Smooth muscle cell (in vitro differentiated cells): ENCODE measurements around the gene LRRC49. TPM values are rescaled to one million over a fixed set of nuclear protein-coding genes. Genes with fewer than 3 reads are reported as not detected.
"Not testable (repeated sequence)": the region's sequence is repeated elsewhere in the genome, so short reads cannot be mapped to it uniquely, and the experiment has no call there.

Experiments
- DNase-seq: peaks from one replicate; lab custom pipeline; 2025; ENCODE audit not compliant: unreplicated experiment; lab: John Stamatoyannopoulos, UW
- H2AFZ ChIP-seq: fragments of 200-600 bp; sonication (generic); 2 replicates; pipeline ENCODE4 v1.6.0; 2016; ENCODE audit warnings: antibody characterized with exemption, low read depth, mild to moderate bottlenecking
- H3F3A ChIP-seq: fragments of 200-600 bp; sonication (generic); 2 replicates; pipeline ENCODE4 v1.6.0; 2017; ENCODE audit warnings: antibody characterized with exemption, low read depth
- H3K27ac ChIP-seq: fragments of 200-600 bp; sonication (generic); 2 replicates; pipeline ENCODE4 v1.5.1; 2016; ENCODE audit warnings: low read depth, mild to moderate bottlenecking
- H3K27me3 ChIP-seq: fragments of 200-600 bp; sonication (generic); 2 replicates; pipeline ENCODE4 v1.6.1; 2016; ENCODE audit warnings: low read depth, mild to moderate bottlenecking
- H3K36me3 ChIP-seq: fragments of 200-600 bp; sonication (generic); 2 replicates; pipeline ENCODE4 v1.5.1; 2016; ENCODE audit warnings: low read depth
- H3K4me1 ChIP-seq: fragments of 200-600 bp; sonication (generic); 2 replicates; pipeline ENCODE4 v1.5.1; 2016; ENCODE audit warnings: low read depth
- H3K4me2 ChIP-seq: fragments of 200-600 bp; sonication (generic); 2 replicates; pipeline ENCODE4 v1.6.0; 2016; ENCODE audit warnings: mild to moderate bottlenecking
- H3K4me3 ChIP-seq: fragments of 200-600 bp; sonication (generic); 2 replicates; pipeline ENCODE4 v1.5.1; 2016; ENCODE audit warnings: mild to moderate bottlenecking
- H3K79me2 ChIP-seq: fragments of 200-600 bp; sonication (generic); 2 replicates; pipeline ENCODE4 v1.6.0; 2016; ENCODE audit warnings: low read depth, mild to moderate bottlenecking
- H3K9ac ChIP-seq: fragments of 200-600 bp; sonication (generic); 2 replicates; pipeline ENCODE4 v1.6.0; 2016; ENCODE audit warnings: low read depth
- H3K9me3 ChIP-seq: fragments of 200-600 bp; sonication (generic); replicated peaks from 2 replicates; pipeline ENCODE4 v1.5.1; 2016; ENCODE audit warnings: low read depth
- H4K20me1 ChIP-seq: fragments of 200-600 bp; sonication (generic); 2 replicates; pipeline ENCODE4 v1.6.0; 2016; ENCODE audit warnings: low read depth
- WGBS: methylation state at CpG from one replicate; pipeline ENCODE4 v1.1.7; 2016; ENCODE audit warnings: low lambda C conversion rate; 5-methylcytosine and 5-hydroxymethylcytosine counted together
- polyA plus RNA-seq: library from polyadenylated mRNA; unstranded; fragments of >200 nt; fragmentation: Nextera tagmentation; extraction: Ambion mirVana; gene quantifications from 2 replicates; pipeline ENCODE4 v1.2.1, GENCODE V29; 2016
- total RNA-seq: library from RNA; depleted of rRNA; stranded (reverse); fragments of >200 nt; gene quantifications from 2 replicates; pipeline ENCODE4 v1.2.3, GENCODE V29; 2014
- TF ChIP-seq, protein P1 (sequence below): fragments of 200-600 bp; sonication (generic); IDR thresholded peaks from 2 replicates; pipeline ENCODE4 v1.5.1; 2017; ENCODE audit warnings: borderline replicate concordance, mild to moderate bottlenecking, antibody characterized with exemption; ENCODE audit not compliant: insufficient read depth, poor library complexity, severe bottlenecking

LRRC49 gene
- total and polyA plus RNA-seq, 2 experiments from 2014 or later: 3.1 to 8.3 TPM

- Histone ChIP-seq H3K9ac (peak overlapping the region; percentile 0), H3K4me2 (peak overlapping the region; percentile 34), H4K20me1 (peaks cover 3% of the 10 kb centered on the region), H3K27me3 (no peaks in the 10 kb centered on the region), H3K27ac (peak overlapping the region; percentile 92), H3K79me2 (peaks cover 5% of the 10 kb centered on the region), H2AFZ (no peak overlapping the region), H3K9me3 (no peaks in the 10 kb centered on the region), H3K4me3 (no peak overlapping the region), H3F3A (peaks cover 8% of the 10 kb centered on the region), H3K4me1 (peaks cover 9% of the 10 kb centered on the region), H3K36me3 (no peaks in the 10 kb centered on the region)
- TF ChIP-seq, protein P1, sequence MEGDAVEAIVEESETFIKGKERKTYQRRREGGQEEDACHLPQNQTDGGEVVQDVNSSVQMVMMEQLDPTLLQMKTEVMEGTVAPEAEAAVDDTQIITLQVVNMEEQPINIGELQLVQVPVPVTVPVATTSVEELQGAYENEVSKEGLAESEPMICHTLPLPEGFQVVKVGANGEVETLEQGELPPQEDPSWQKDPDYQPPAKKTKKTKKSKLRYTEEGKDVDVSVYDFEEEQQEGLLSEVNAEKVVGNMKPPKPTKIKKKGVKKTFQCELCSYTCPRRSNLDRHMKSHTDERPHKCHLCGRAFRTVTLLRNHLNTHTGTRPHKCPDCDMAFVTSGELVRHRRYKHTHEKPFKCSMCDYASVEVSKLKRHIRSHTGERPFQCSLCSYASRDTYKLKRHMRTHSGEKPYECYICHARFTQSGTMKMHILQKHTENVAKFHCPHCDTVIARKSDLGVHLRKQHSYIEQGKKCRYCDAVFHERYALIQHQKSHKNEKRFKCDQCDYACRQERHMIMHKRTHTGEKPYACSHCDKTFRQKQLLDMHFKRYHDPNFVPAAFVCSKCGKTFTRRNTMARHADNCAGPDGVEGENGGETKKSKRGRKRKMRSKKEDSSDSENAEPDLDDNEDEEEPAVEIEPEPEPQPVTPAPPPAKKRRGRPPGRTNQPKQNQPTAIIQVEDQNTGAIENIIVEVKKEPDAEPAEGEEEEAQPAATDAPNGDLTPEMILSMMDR: no peak
- peak; percentile 29 for DNase-seq
- WGBS: 60% methylated on average over 5 of the region's 5 CpGs
These were observed 35.6 kb upstream of the LRRC49 start for GRCh38 chr15:70856884-70857561.

DNA sequence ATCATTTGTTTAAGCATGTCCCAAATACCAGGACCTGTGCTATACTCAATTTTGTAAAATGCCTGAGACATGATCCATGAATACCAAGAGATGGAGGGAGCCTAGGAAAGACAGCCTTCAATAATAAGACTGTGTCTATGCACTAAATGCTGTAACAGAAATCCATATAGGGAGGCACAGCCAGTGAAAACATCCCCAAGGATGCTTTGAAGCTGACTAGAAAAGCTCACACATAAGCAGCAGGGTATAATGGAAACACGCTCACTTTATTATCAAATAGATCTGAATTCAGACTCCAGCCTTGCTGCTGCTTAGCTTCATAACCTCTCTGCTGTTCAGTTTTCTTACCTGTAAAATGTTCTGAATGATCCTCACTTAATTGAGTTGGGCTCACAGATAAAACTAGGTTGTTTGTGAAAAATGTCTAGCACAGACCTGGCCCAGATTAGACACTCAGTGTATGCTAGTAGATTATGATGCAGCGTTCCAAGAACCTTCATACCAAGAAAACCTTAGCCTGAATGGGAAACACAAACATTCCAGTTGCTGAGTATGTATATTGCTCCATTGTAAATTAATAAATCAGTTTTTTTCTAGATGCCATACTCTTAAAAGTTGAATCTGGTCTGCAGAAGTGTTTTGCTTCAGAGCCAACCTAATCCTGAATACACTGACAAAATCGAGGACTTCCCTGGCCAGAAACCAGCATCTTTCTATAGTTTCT is 34.9 kb upstream of the LRRC49 start:
- Histone ChIP-seq H3K4me3 (no peak overlapping the region), H3K9ac (peak overlapping the region; percentile 0), H2AFZ (no peak overlapping the region), H3K9me3 (no peaks in the 10 kb centered on the region), H3K27ac (peak overlapping the region; percentile 92), H3K36me3 (no peaks in the 10 kb centered on the region), H3K4me2 (no peak overlapping the region), H3K79me2 (no peaks in the 10 kb centered on the region), H3K27me3 (no peaks in the 10 kb centered on the region), H4K20me1 (no peaks in the 10 kb centered on the region), H3F3A (peaks cover 8% of the 10 kb centered on the region), H3K4me1 (peaks cover 8% of the 10 kb centered on the region)
- TF ChIP-seq, protein P1: no peak
- DNase-seq: no peak
- 82% methylated on average over 3 of the region's 3 CpGs for WGBS

DNA sequence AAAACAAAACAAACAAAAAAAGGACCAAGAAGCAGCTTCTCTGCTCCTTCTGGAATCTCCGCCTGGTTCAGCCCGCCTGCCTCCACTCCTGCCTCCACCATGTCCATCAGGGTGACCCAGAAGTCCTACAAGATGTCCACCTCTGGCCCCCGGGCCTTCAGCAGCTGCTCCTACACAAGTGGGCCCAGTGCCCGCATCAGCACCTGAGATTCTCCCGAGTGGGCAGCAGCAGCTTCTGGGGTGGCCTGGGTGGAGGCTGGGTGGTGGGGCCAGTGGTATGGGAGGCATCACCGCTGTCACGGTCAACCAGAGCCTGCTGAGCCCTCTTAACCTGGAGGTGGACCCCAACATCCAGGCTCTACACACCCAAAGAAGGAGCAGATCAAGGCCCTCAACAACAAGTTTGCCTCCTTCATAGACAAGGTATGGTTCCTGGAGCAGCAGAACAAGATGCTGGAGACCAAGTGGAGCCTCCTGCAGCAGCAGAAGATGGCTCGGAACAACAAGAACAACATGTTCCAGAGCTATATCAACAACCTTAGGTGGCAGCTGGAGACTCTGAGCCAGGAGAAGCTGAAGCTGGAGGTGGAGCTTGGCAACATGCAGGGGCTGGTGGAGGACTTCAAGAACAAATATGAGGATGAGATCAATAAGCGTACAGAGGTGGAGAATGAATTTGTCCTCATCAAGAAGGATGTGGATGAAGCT is 33.9 kb upstream of the LRRC49 start:
- H3K4me2 ChIP-seq, H2AFZ ChIP-seq, H4K20me1 ChIP-seq, H3F3A ChIP-seq, H3K9ac ChIP-seq, H3K9me3 ChIP-seq, H3K36me3 ChIP-seq, H3K79me2 ChIP-seq, H3K27ac ChIP-seq, H3K4me1 ChIP-seq, H3K4me3 ChIP-seq, DNase-seq, H3K27me3 ChIP-seq: not testable (repeated sequence)
- 98% methylated on average over 9 of the region's 9 CpGs for WGBS

DNA sequence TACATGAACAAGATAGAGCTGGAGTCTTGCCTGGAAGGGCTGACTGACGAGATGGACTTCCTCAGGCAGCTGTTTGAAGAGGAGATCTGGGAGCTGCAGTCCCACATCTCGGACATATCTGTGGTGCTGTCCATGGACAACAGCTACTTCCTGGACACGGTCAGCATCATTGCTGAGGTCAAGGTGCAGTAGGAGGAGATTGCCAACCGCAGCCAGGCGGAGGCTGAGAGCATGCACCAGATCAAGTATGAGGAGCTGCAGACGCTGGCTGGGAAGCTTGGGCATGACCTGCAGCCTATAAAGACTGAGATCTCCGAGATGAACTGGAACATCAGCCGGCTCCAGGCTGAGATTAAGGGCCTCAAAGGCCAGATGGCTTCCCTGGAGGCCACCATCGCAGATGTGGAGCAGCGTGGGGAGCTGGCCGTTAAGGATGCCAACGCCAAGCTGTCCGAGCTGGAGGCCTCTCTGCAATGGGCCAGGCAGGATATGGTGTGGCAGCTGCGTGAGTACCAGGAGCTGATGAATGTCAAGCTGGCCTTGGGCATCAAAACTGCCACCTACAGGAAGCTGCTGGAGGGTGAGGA is 33.2 kb upstream of the LRRC49 start:
- H3K4me2 ChIP-seq: no peak overlapping the region
- H4K20me1 ChIP-seq: no peaks in the 10 kb centered on the region
- DNase-seq: no peak
- H3K9ac ChIP-seq: no peak overlapping the region
- H3K36me3 ChIP-seq: no peaks in the 10 kb centered on the region
- H3K4me1 ChIP-seq: peaks cover 3% of the 10 kb centered on the region
- WGBS: 95% methylated on average over 14 of the region's 14 CpGs
- no peak overlapping the region for H3K4me3 ChIP-seq
- H3K27me3 ChIP-seq: no peaks in the 10 kb centered on the region
- H3K79me2 ChIP-seq: no peaks in the 10 kb centered on the region
- no peaks in the 10 kb centered on the region for H3K9me3 ChIP-seq
- no peak overlapping the region for H3K27ac ChIP-seq
- peaks cover 8% of the 10 kb centered on the region for H3F3A ChIP-seq
- TF ChIP-seq, protein P1: no peak
- no peak overlapping the region for H2AFZ ChIP-seq
